HCEC 1CT (cell line): ENCODE results near the gene SEMA6A.

Experiments used
- DNase-seq: peaks from one replicate; pipeline ENCODE4 v3.0.0-alpha.2; 2017

The SEMA6A gene

DNA sequence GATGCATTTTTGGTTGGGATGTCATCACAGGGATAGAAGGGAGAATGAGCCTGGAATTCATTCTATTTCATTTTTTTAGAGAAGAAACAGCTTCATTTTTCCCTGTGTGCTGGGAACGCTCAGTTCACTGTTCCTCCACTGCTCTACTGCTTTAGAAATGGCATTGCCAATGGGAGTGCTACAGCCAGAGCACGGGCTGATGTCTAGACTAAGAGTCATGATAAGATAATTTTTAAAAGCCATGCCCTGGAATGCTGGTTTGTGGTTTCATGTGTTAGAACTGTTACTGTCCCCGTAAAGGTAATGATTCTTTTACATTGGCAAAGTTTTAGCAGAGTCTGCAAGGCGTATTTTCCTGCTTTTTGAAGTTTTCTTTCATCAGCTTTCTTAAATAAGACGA lies 119.6 kb downstream of the SEMA6A start:
- DNase-seq, result no peak

DNA sequence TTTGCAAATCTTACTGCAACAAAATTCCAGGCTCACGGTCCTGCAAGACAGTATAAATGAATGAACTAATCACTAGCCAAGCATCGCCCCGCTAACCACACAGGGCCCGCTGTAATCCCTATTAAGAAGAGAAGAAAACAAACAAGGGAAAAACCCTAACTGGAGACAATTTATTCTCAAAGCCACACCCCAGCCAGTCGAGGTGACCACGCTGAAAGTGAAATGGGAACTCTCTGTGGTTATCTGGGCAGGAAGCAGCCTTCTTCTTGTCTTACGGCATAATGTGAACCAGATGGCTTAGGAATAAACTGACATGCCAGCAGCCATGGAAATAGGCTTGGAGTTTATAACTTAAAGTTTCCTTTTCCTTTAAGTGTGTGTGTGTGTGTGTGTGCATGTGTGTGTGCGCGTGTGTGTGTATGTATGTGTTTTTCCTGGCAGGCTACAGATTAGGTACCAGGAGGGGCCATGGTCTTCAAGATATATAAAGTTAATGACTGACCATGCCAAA lies 120.2 kb downstream of the SEMA6A start:
- peak; percentile 59 for DNase-seq

DNA sequence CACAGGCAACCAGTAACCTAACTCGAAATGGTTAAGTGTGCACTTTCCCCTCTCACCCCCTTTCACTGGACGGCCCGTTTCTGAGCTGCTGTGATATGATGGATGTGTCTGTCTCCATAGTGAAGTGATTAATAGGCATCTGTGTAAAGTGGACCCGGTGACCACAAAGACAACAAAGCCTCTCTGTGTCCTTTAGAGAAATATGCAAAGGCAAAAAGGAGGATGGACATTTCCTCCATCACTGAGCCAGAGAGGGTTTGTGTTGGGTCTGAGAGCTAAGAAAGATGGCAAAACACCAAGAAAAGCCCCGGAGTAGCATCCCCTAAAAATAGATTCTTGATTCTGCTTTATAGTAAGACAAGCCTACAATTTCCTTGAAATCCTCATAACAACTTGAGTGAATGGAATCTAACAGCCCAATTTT lies 120.6 kb downstream of the SEMA6A start:
- no peak for DNase-seq

DNA sequence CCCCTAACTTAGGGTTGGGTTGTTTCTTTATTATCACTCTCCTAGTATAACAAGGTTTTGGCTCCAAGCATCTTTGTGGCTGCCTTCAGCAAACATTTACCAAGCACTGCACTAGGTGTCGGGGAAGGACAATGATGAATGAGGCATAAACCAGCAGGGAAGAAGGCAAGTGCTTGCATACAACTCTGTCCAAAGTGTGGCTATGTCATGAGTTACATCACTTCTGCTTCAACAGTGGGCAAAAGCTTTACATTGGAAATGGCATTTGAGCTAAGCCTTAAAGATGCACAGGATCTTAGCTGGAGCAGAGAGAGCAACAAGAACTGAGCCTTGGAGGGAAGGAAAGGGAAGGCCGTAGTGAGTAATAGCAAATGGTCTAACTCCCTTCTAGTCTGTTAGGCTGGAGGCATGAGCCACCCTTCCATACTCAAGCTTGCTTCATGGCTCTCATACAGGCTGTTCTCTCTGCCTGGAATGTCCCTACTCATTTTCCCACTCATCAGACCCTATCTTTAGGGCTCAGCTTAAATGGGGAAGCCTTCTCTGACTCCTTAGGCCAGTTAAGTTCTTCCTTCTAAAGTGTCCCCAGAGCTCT lies 121.8 kb downstream of the SEMA6A start:
- no peak for DNase-seq

DNA sequence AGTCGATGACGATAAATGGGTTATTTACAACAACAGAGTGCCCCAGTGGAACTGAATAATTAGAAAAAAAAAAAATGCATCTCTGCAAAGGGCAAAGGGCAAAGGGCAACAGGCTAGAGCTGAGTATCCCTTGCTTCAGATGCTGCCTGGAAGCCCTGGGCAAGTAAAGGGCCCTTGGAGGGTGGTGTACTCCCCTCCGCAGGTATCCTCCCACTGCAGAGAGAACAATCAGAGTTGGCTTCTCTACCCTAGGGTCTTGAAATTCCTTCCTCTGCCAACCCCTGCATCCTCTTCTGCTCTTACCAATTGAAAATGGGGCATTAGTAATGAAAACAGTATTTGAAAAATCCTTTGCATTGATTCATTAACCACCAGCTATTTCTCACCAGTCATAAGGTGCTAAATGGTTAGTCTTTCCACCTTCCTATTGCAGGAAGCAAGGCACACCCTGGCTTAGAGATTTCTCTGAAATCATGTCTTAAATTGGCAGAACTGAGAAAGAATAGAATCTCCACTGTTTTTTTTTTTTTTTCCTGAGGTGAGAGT lies 122.6 kb downstream of the SEMA6A start:
- peak; percentile 3 for DNase-seq

DNA sequence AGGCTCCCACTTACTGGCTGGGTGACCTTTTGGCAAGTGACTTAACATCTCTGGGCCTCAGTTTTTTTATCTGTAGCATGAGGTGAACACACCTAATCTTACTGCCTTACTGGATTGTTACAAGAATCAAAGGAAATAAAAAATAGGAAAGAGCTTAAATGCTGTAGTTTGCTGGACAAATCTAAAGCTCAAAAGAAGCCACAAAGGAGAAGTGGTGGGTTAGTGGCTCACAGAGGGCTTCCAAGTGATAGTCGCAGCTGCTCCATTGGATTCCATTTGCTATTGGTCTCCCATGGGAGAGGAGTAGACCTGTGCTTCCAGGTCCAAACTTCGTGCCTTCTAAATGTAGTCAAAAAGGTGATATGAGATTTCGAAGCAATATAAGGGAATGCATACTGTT lies 123.6 kb downstream of the SEMA6A start:
- DNase-seq, result no peak

DNA sequence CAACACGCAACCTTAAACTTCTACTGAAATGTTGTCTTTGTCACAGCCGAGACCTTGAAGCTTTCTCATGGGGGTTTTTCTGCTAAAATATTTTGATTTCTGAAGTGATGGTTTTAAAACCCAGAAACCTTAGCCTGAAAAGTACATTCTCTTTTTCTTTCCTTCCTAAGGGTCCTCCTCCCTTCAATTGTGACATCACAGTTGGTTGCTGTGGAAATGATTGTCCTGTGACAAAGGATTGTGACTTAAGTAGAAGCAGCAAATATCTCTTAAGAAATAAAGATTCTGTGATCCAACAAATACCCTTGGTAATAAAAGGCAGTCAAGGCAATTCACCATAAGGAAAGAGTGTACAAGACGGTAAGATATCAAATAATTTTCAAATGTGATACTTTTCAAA lies 125.2 kb downstream of the SEMA6A start:
- no peak for DNase-seq

DNA sequence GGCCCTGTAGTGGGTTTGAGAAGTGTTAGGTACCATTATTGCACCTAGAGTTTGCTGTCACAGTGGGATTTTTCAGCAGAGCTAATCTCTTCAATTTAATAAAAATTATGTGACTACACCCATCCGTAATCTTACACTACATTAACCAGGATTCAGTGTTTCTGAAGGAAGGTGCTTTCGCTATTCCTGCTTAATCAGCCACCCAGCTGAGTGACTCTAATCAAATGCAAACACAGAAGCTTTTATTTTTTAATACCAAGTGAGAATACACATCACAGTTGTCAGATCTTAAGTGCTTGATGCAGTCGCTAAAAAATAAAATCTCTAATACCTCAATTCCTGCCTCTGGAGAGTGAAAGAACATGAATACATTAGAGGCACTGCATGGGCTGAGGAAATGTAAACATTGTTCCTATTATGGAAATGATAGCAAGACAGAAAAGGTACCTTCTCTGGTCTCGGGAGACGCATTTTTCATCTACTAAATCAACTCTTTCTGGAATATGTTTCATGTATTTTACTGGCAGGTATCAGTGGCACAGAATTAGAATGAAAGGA lies 125.7 kb downstream of the SEMA6A start:
- DNase-seq, result no peak

DNA sequence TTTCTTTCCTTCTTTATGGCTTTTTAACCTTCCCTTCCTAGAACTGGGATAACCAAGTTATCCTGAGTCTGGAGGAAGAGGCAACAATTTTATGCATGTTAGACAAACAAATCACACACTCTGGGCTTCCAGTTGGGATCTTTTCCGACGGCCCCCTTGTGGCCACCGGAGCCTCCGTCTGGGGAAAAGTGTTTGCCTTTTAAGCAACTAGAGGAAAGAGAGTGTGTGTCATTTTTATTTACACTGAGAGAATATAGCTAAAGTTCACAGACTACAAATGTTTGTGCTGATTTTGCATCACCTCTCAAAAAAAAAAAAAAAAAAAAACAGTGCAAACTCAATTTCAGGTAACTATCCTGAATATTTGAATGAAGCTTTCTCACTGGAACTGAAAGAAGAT lies 126.2 kb downstream of the SEMA6A start:
- DNase-seq, result no peak

DNA sequence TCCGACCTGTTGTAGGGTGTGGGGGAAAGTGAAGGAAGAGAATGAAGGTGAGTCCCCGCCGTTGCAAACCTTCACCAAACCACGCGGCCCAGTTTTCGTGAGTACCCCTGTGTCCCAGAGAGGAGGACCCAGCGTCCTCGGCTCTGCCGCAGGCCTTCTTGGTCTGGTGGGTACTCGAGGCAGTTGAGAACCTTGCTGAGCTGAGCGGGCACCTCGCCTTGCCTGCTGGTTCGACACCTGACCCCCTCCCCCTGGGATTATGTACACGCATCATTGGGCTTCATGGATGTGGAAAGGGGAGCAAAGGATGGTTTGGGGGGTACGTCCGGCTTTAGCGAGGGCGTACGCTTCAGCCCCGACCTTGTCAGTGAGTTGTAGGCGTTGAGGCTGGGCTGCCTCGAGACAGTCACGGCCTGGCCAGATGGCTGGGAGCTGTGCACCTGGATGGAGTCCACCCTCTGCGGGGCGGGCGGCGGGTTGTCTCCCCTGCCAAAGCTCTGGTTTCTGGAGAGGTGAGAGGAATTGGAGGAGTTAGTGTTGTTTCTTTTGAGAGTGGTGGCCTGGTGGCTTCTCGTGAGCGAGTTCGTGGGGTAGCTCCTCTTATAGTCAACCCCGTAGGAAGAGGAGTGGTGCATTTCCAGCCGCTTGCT lies 128.1 kb downstream of the SEMA6A start:
- no peak for DNase-seq

DNA sequence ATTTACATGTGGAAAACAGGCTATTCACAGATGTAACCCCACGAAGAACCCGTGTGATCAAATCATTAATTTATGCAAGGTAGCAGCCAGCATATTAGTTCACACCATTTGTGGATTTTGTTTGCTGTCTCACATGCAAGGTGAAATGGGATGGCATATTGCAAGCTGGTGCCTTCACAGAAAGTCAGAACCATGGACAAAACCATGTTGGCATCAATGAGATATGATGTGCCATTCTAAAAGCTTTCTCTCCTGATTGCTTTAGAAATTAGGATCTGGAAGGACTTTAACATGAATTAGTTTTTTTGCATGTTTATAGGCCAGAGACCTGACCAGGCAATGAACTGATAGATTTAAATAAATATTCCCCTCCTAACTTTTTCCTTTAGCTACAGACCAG lies 129.3 kb downstream of the SEMA6A start:
- DNase-seq, result no peak

DNA sequence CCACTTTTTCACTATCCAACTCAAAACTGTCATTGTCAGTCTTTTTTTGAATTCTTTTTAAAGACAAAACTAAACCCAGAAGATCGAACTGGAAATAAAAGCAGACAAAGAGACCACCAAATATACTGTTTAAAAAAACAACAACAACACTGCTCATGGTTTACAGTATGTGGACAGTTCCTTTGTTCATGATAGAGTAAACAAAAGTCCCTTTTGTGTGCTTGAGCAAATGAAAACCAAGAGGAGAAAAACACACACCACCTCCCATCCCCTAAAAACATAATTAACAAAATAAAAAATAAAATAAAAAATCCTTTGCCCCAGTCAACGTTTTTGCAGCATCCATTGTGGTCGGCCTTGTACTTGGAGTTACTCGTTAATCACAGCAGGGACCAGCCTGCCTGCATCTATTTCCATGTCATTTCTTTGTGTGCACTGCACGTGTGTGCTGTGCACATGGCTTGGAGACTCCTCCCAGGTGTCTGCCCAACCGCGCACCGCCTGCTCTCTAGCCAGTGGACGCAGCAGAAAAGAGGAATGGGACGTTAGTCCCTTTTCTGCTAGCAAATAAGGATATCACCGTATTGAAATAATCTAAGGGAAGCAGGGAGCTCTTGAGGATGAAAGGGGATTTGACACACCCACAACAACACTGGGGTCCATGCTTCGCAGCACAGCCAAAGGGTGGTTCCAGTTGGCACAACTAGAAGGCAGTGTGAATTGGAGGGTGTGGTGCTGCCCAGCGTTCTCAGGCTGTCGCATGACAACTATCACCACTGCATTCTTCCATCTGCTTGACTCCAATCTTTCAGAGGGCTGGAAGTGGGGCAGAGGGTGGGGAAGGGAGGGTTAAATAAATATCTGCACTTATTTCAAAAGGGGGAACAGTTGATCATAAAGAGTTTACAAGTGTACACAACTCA lies 130.0 kb downstream of the SEMA6A start:
- DNase-seq, result no peak

DNA sequence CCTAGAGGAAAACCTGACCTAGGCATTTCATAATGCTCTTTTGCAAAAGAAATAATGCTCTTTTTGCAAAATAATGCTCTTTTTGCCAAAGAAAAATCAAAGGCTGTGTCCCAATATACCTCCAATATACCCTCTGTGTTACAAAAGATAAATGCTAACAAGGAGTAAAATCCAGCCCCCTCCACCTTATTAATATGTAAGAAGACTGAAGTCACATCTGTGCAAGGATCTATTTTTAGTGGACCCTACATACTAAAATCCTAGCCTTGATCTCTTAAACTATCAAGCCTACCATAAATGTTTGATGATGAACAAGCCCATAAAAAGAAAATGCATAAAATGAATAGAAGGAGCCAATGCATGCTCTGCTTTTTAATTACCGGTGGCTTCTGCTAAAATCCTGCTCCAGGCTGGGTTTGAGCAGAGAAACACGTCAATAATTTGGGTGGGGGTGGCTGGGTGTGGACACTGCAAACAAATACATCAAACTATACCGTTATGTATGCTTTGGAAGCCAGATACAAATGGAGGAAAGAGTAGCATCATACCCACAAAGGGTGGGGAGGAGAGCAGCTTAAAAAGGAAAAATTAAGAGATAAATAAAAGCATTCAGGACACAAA lies 131.6 kb downstream of the SEMA6A start:
- DNase-seq, result no peak

DNA sequence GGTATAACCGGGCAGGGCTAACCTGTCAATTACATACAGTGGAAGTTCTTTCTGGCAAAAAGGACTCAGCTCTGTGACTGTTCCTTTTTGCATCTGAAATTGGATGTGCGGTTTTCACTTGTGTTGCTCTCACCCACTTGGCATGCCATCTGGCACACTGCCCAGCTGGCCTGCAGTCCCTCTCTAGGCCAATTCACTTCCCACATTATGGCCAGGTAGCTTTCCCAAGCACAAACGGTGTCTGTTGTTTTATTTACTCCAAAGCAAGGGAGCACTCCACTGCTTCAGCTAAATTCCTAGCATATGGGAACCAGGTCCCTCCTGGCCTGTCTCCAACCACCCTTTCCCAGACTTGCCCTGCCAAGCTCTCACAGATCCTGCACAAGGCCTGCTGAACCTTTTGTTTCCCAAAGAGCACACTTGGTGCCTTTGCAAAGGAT lies 132.5 kb downstream of the SEMA6A start:
- peak; percentile 24 for DNase-seq

DNA sequence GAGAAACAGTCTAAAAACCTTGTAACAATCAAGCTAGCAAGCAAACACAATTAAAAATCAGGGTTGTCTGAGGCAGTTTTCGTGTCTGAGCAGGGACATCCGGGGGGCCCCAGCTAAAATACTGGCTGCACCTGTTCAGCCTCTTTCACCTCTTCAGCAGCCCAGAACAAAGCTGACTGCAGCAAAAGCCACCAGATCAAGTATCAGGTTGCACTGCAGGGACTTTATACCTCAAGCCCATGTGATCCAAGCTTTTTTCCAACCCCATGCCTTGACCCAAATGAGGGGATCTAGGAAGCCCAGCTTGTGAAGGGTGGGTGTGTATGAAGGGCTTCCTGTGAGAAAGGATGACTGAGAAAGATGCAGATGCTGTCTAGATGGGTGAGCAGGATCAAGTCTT lies 133.4 kb downstream of the SEMA6A start:
- DNase-seq, result no peak

DNA sequence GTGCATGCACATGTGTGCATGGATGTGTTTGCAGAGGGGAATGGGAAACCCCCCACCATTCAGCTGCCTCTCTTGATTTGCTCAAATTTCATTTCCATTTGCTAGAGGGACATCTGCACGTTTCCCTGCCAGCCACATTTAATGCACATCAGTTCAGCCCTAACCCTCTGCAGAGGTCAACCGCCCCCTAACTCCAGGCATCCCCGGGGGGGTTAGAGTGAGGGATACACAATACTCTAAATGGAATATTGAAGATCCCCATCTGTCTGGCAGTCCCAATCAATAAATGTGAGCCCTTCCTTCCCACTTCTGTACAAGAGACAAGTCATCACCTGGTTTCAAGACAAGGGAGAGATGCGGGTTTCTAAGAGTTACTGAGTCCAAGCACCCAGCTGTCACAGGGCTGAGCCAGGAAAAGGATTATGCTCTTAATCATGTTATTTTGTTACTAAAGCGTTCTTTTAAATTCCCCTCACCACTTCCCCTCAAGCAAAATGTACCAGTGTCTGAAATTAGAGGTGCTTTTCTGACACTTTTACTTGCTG lies 134.1 kb downstream of the SEMA6A start:
- no peak for DNase-seq

DNA sequence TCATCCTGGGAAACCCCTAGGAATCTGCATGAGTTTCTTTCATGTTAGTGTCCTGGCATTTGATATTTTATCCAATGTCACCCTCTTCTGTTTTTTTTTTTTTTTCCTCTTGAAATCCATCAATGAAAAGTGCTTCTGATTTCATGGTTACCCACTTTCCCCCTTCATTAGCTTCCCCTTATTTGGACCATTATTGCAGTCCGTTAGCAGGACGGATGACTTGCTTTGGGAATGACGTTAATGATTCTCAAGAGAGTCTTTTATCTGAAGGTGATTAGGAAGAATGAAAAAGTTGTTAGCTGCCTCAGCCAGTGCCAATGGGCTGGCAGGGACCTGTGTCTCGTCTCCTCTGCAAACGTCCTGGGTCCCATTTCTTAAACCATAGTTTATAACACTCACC lies 134.7 kb downstream of the SEMA6A start:
- DNase-seq, result no peak

DNA sequence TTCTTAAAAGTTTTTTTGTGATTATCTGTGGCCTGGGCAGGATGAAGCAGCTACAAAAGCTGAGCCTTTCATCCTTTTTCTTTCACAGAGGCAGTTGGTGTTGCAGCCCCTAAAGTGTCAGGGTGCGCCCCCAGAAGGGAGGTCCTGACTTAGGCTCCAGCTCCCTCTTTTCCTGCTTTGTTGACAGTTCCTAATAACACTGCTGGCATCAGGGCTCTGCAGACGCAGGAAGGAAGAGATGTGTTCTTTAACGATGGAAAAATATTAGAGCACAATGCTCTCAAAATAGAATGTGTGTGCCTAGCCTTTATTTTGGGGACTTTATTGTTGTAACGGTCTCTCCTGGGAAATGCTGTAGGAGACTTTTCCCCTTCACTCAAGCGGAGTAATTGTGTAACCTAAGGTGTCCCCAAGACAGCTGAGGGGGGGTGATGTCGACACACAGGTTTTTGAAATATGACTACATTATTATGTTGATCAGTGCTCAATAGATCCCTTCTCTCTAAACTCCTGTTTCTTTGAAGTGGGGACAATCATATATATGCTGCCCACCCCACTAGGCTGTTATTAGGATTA lies 135.6 kb downstream of the SEMA6A start:
- no peak for DNase-seq

DNA sequence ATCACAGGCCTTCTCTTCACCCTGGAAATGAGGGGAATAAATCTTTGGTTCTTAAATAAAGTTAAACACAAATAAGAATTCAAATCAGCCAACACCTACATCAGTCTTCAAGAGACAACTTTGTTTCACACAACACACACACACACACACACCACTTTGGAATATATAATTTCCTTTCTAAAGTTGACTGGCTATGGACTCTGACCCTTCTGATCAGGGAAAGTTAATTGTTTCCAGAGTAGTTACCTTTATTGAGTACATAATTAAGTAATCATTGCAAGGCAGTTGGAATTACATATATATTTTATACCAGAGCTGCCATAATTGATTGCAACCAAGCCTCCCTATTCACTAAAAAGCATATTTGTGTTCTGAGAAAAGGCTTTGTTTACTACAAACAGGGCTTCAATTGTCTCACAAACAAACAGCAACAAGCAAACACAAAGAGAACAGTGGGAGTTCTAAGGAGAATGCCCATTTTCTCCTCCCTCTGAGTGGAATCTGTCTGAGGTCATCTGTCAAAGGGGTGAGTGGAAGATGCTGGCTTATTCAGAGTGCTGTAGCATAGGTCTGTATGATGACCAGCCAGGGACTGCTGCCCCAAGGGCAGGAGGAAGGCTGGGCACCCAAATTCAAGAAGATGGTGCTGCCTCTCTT lies 136.6 kb downstream of the SEMA6A start:
- DNase-seq, result no peak

DNA sequence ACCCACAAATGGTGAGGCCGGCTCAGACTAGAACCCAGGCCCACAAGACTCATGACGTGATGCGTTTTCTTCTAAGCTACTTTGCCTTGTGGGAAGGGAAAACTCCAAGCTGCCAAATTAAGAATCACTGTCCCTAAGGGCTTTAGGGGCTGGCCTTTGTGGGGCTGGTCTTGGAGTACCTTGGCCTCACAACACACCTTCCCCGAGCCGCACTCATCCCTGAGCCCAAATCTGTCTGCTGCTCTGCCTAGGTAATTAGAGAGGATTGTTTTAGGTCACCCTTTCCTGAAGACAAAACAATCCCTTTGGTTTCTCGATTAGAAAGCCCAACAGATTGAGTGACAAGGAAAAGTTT lies 137.3 kb downstream of the SEMA6A start:
- DNase-seq, result no peak

DNA sequence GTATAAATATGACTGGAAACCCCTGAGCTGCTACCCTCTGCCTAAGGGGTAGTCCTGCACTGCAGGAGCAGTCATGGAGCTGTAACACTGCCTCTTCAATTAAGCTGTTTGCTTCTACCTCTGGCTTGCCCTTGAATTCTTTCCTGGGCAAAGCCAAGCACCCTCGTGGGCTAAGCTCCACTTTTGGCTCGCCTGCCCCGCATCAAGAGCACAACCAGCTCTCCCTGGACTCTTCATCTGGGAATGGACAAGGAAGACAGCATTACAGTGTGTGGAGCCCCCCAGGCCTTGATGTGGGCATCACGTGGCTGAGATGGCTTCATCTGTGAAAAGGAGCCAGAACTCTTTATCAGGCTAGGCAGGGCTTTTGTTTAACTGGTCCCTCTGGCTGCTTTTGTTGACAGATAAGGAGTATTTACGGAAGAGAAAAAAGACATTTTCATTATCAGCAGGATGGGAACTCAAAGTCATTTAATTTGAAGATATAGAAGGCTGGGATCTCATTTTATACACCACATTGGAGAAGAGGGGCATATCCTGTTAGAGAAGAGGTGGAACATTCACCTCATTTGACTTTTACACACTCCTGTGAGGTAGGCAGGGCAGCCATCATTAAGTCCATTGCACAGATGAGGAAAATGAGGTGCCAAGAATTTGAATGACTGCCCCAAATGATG lies 137.8 kb downstream of the SEMA6A start:
- DNase-seq, result no peak
